ENCODE results near the gene NACC1.

Gene NACC1

GRCh38 chr19:13121551-13122274 lies 3.6 kb downstream of the NACC1 start:
- DNase-seq = no peak

- no peak for DNase-seq
These were observed 4.3 kb downstream of the NACC1 start for GRCh38 chr19:13122275-13122878.

GRCh38 chr19:13122980-13123957 lies 5.2 kb downstream of the NACC1 start:
- DNase-seq = no peak

- no peak for DNase-seq
These were observed 9.0 kb downstream of the NACC1 start for GRCh38 chr19:13127051-13127450.

- DNase-seq = no peak
These were observed 9.9 kb downstream of the NACC1 start for GRCh38 chr19:13127811-13128575.

GRCh38 chr19:13128583-13128982 lies 10.5 kb downstream of the NACC1 start:
- DNase-seq = no peak

GRCh38 chr19:13129384-13129783 lies 11.3 kb downstream of the NACC1 start:
- no peak for DNase-seq

GRCh38 chr19:13130886-13131490 lies 12.9 kb downstream of the NACC1 start:
- no peak for DNase-seq

- peak; percentile 40 for DNase-seq
These were observed 14.6 kb downstream of the NACC1 start for GRCh38 chr19:13132471-13133180.

GRCh38 chr19:13133241-13133870 lies 15.3 kb downstream of the NACC1 start:
- no peak for DNase-seq

- DNase-seq = no peak
These were observed 16.6 kb downstream of the NACC1 start for GRCh38 chr19:13134626-13135025.

GRCh38 chr19:13135068-13136062 lies 17.3 kb downstream of the NACC1 start:
- DNase-seq = no peak

GRCh38 chr19:13137290-13137794 lies 19.3 kb downstream of the NACC1 start:
- DNase-seq = no peak

GRCh38 chr19:13138171-13138915 lies 20.3 kb downstream of the NACC1 start:
- no peak for DNase-seq

- DNase-seq = no peak
These were observed 20.8 kb downstream of the NACC1 start for GRCh38 chr19:13138916-13139198.

- DNase-seq = no peak
These were observed 21.7 kb downstream of the NACC1 start for GRCh38 chr19:13139633-13140311.

GRCh38 chr19:13146763-13147563 lies 28.9 kb downstream of the NACC1 start:
- no peak for DNase-seq
